Skeletal muscle tissue (tissue), 4 donors: ENCODE data around the gene FAM171A1. TPM values are rescaled to one million over a fixed set of nuclear protein-coding genes. Genes with fewer than 3 reads are reported as not detected.
A peak's percentile ranks its signal among the peaks of the same experiment; 100 is the strongest.
"Not testable (repeated sequence)": the region's sequence is repeated elsewhere in the genome, so short reads cannot be mapped to it uniquely, and the experiment has no call there.

ENCODE experiments used
- H3K27ac ChIP-seq: one replicate; pipeline ENCODE4 v1.7.0; 2013; ENCODE audit warnings: mild to moderate bottlenecking, low read depth, low read length, inconsistent platforms
- H3K27me3 ChIP-seq, 3 donors: one replicate each; pipeline ENCODE4 v1.7.0; 2013; ENCODE audit warnings: low read length in 3 of 3; ENCODE audit not compliant: control insufficient read depth in 3 of 3, insufficient read depth in 3 of 3
- H3K36me3 ChIP-seq, 3 donors: one replicate each; pipeline ENCODE4 v1.7.0; 2013; ENCODE audit warnings: low read length in 3 of 3; ENCODE audit not compliant: control insufficient read depth in 3 of 3, insufficient read depth in 3 of 3
- H3K4me1 ChIP-seq, 3 donors: one replicate each; pipeline ENCODE4 v1.7.0; 2013; ENCODE audit warnings: low read length in 3 of 3, mild to moderate bottlenecking in 3 of 3; ENCODE audit not compliant: control insufficient read depth in 3 of 3, insufficient read depth in 3 of 3
- H3K4me3 ChIP-seq, 3 donors: one replicate each; pipeline ENCODE4 v1.7.0; 2013; ENCODE audit warnings: low read length in 3 of 3
- H3K9ac ChIP-seq, 3 donors: one replicate each; pipeline ENCODE4 v1.7.0; 2013; ENCODE audit warnings: low read length in 3 of 3, mild to moderate bottlenecking in 3 of 3, moderate library complexity in 2 of 3, low read depth in 1 of 3
- H3K9me3 ChIP-seq, 3 donors: one replicate each; pipeline ENCODE4 v1.7.0; 2013; ENCODE audit warnings: low read length in 3 of 3; ENCODE audit not compliant: control insufficient read depth in 3 of 3
- total RNA-seq: library from RNA; depleted of rRNA; stranded (reverse); fragments of >200 nt; gene quantifications from one replicate; pipeline ENCODE4 v1.2.3, GENCODE V29; 2014
- donor health status: Osteomylitis.

Gene FAM171A1
- total RNA-seq, 1 donor from 2014 or later, result 11.0 TPM

DNA sequence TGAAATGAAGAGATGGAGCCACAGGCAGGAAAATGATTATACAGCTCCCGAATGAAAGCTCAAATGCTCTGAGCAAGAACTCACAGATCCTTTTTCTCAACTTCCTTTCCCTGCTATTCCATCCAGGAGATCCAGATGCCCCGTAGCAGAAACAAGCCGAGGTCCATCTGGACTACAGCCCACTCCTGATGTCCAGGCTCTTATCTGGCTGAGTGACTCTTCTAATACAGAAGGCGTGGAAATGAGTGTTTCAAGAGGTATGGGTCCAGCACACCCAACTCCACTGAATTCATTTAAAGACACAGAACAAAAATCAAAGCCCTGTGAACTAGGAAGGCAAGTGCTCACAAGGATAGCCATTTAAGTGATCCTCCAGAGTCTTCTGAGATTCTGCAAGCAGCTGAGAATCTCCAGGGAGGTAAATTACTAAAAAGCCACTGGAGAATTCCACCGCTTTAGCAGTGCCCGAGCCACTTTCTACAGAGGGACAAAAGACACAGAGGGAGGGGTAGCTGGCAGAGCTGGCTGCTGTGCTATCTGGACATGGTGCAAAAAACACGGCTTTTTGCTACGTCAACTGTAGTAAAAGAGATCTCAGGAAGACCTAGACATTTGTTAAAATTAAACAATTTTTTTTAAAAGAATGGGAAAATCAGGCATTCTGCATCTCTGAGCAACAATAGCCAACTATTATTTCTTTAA, 24.5 kb downstream of the FAM171A1 start:
- H3K9me3 ChIP-seq, result no peaks in the 10 kb centered on the region
- no peak overlapping the region for H3K9ac ChIP-seq
- H3K27me3 ChIP-seq, result peaks cover 0 to 3% (median 3%) of the 10 kb centered on the region in 3 donors
- no peaks in the 10 kb centered on the region for H3K36me3 ChIP-seq
- H3K4me1 ChIP-seq, result peaks cover 0 to 4% (median 0%) of the 10 kb centered on the region in 3 donors
- no peak overlapping the region for H3K27ac ChIP-seq
- H3K4me3 ChIP-seq, result no peak overlapping the region

DNA sequence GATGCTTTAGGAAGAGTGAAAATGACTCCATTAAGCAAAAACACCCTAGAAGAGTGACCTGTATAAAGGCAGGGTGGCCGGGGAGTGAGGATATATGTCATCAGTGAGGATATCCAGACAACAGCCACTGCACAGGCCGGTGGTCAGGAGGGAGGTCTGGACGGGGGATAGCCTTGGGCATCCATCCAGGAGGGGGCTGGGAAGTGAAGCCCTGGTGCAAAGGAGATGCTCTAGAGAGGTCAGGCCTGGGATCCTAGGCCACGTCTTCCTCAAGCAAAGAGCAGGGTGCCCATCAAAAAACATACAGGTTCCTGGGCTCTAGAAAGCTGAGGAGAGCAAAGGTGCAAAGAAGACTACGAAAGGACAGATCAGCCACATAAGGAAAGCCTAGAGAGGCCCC, 25.6 kb downstream of the FAM171A1 start:
- Histone ChIP-seq H3K27me3 (peaks cover 0 to 3% (median 3%) of the 10 kb centered on the region in 3 donors), H3K36me3 (no peaks in the 10 kb centered on the region), H3K9me3 (no peaks in the 10 kb centered on the region), H3K4me3 (no peak overlapping the region), H3K9ac (no peak overlapping the region), H3K27ac (no peak overlapping the region), H3K4me1 (peaks cover 0 to 4% (median 0%) of the 10 kb centered on the region in 3 donors)

DNA sequence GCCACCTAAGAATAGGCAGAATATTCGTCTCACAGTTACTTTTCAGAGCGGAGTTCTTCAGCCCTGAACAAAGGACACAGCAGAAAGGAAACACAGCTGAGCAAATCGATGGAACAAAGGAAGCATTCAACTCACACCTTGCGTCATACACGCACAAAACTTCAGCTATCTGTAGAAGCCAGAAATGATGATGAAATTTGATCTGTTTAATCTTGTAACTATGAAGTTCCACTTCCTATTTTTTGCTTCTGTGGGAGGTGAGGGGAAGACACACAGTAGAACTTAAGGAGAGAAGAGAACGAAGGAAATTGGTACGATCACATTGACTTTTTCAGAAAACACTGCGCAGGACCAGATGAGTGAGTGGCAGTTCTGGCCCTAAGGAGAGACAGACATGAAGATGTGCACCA, 26.2 kb downstream of the FAM171A1 start:
- Histone ChIP-seq H3K36me3 (no peaks in the 10 kb centered on the region), H3K27me3 (peaks cover 0 to 3% (median 3%) of the 10 kb centered on the region in 3 donors), H3K27ac (no peak overlapping the region), H3K9ac (no peak overlapping the region), H3K4me1 (peaks cover 0 to 4% (median 0%) of the 10 kb centered on the region in 3 donors), H3K4me3 (no peak overlapping the region), H3K9me3 (no peaks in the 10 kb centered on the region)

- Histone ChIP-seq H3K36me3 (no peaks in the 10 kb centered on the region), H3K9me3 (no peaks in the 10 kb centered on the region), H3K27ac (no peak overlapping the region), H3K4me3 (no peak overlapping the region), H3K27me3 (peaks cover 0 to 3% (median 3%) of the 10 kb centered on the region in 3 donors), H3K4me1 (peaks cover 0 to 4% (median 0%) of the 10 kb centered on the region in 3 donors), H3K9ac (no peak overlapping the region)
These were observed 26.7 kb downstream of the FAM171A1 start for GRCh38 chr10:15344256-15344875.

DNA sequence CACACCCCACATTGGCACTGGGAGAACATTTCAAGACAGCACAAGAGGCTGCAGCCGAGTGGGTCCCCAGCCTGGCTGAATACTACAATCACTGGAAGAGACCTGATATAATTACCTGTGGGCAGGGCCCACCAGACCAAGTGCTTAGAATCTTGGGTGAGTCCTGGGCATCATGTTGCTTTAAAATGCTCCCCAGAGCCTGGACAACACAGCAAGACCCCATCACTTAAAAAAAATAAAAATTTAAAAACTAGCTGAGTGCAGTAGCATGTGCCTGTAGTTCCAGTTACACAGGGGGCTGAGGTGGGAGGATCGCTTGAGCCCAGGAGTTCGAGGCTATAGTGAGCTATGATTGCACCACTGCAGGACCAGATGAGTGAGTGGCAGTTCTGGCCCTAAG, 28.1 kb downstream of the FAM171A1 start:
- Histone ChIP-seq H3K4me3 (no peak overlapping the region), H3K4me1 (no peaks in the 10 kb centered on the region), H3K27me3 (no peaks in the 10 kb centered on the region), H3K9ac (no peak overlapping the region), H3K36me3 (no peaks in the 10 kb centered on the region), H3K9me3 (no peaks in the 10 kb centered on the region), H3K27ac (no peak overlapping the region)

DNA sequence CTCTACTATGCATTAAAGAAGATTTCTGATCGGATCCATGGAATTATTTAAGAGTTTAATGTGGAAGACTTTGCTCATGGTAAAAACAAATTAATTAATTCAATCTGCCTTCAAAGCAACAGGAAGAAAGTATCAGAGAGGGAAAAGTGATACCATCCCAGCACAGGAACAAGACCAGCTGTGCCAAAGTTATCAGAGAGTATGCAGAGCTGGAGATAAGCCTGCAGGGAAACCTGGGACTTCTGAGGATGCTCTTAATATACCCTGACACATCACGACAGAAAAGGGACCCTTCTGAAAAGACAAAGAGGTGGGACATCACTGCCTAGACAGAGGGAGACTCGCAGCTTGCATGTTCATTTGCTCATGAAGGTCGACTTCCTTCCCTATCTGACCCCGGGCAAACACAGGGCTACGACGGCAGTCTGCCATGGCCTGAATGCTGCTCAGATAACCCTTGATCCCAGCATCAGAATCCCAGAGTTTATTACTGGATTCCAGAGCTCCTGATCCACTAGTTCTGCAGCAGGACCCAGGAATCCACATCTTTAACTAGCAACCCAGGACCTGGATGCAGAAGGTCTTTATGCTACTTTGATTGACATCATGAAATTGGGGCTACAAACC, 29.5 kb downstream of the FAM171A1 start:
- H3K9ac ChIP-seq, result no peak overlapping the region
- H3K4me3 ChIP-seq, result no peak overlapping the region
- no peaks in the 10 kb centered on the region for H3K36me3 ChIP-seq
- no peaks in the 10 kb centered on the region for H3K4me1 ChIP-seq
- H3K9me3 ChIP-seq, result no peaks in the 10 kb centered on the region
- H3K27ac ChIP-seq, result no peak overlapping the region
- no peaks in the 10 kb centered on the region for H3K27me3 ChIP-seq

GRCh38 chr10:15339892-15340291, 31.2 kb downstream of the FAM171A1 start:
- Histone ChIP-seq H3K27me3 (no peaks in the 10 kb centered on the region), H3K9me3 (no peaks in the 10 kb centered on the region), H3K27ac (no peak overlapping the region), H3K4me1 (no peaks in the 10 kb centered on the region), H3K4me3 (no peak overlapping the region), H3K9ac (no peak overlapping the region), H3K36me3 (no peaks in the 10 kb centered on the region)

GRCh38 chr10:15337441-15337923, 33.6 kb downstream of the FAM171A1 start:
- H3K27me3 ChIP-seq, H3K4me3 ChIP-seq, H3K9me3 ChIP-seq, H3K9ac ChIP-seq, H3K36me3 ChIP-seq, H3K27ac ChIP-seq, H3K4me1 ChIP-seq: not testable (repeated sequence)

DNA sequence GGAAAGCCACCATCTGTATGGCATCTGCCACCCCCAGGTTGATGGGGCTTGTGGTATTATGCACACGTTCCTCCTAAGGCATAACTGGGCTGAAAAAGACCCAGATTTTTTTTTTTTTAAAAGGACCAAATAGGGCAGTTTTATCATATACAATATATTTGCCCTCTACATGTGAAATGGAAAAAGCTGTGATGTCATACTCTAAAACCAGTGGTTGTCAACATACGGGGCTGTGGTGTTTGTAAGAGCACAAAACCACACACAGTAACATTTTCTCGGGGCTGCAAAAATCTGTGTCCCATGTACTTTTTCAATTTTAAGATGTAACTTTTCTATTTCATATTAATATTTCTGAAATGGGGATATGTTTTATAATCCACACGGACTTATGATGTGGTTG, 34.9 kb downstream of the FAM171A1 start:
- H3K4me1 ChIP-seq, result no peaks in the 10 kb centered on the region
- no peak overlapping the region for H3K4me3 ChIP-seq
- no peaks in the 10 kb centered on the region for H3K9me3 ChIP-seq
- no peak overlapping the region for H3K9ac ChIP-seq
- no peaks in the 10 kb centered on the region for H3K36me3 ChIP-seq
- H3K27ac ChIP-seq, result no peak overlapping the region
- no peaks in the 10 kb centered on the region for H3K27me3 ChIP-seq

DNA sequence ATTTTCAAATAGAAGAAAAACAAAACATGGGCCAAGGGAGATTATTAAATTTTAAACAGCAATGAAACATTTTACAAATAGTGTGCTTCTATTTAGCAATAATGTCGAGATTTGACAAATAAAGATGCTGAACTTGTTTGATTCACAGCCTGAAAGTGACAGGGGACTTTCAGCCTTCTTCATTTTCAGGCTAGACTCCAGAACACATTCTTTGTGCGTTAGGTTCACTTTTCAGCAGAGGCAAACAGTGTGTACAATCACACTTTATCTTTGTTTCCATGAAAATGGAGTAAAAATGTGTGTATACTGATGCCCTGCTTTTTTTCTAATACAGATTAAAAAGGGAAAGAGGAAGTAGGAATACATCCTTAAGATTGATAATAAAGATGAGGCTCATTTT, 35.6 kb downstream of the FAM171A1 start:
- Histone ChIP-seq H3K27me3 (no peaks in the 10 kb centered on the region), H3K9me3 (no peaks in the 10 kb centered on the region), H3K9ac (peak overlapping the region in 1 of 3 donors; percentile 28), H3K27ac (no peak overlapping the region), H3K36me3 (no peaks in the 10 kb centered on the region), H3K4me1 (no peaks in the 10 kb centered on the region), H3K4me3 (no peak overlapping the region)
